WTC11 (cell line): ENCODE results near the gene SLC13A2.

Experiments
- ATF2 ChIP-seq: sonication (generic); formaldehyde crosslinking; IDR thresholded peaks from 2 replicates; pipeline ENCODE4 v1.8.1; 2022; ENCODE audit warnings: low read depth, missing genetic modification reagents, borderline replicate concordance
- CTCF ChIP-seq: fragments of 200-600 bp; IDR thresholded peaks from 2 replicates; pipeline ENCODE4 v1.8.0; 2022; ENCODE audit warnings: antibody characterized with exemption
- FOXP4 ChIP-seq: sonication (generic); formaldehyde crosslinking; IDR thresholded peaks from 2 replicates; pipeline ENCODE4 v1.8.0; 2022; ENCODE audit warnings: mild to moderate bottlenecking, missing genetic modification reagents
- MAX ChIP-seq: sonication (generic); formaldehyde crosslinking; IDR thresholded peaks from 2 replicates; pipeline ENCODE4 v1.8.0; 2022; ENCODE audit warnings: mild to moderate bottlenecking, missing genetic modification reagents
- MLX ChIP-seq: sonication (generic); formaldehyde crosslinking; IDR thresholded peaks from 2 replicates; pipeline ENCODE4 v1.8.1; 2023; ENCODE audit warnings: mild to moderate bottlenecking, missing genetic modification reagents, moderate library complexity
- SP1 ChIP-seq: sonication (generic); formaldehyde crosslinking; conservative IDR thresholded peaks from 2 replicates; pipeline ENCODE4 v1.8.1; 2022; ENCODE audit warnings: missing genetic modification reagents
- ZBTB43 ChIP-seq: sonication (generic); formaldehyde crosslinking; IDR thresholded peaks from 2 replicates; pipeline ENCODE4 v1.8.1; 2023; ENCODE audit warnings: mild to moderate bottlenecking, missing genetic modification reagents
- ZNF232 ChIP-seq: sonication (generic); formaldehyde crosslinking; IDR thresholded peaks from 2 replicates; pipeline ENCODE4 v1.8.0; 2022; ENCODE audit warnings: mild to moderate bottlenecking, missing genetic modification reagents

- TF ChIP-seq FOXP4 (CRISPR knock-in tag) (no peak), CTCF (no peak), ATF2 (no peak), ZNF232 (no peak), MAX (no peak), ZBTB43 (no peak), MLX (CRISPR knock-in tag) (no peak), SP1 (CRISPR knock-in tag) (no peak)
These were observed 45.1 kb downstream of the SLC13A2 start for GRCh38 chr17:28518578-28518977.
